Left ventricle myocardium inferior (tissue), 1 donor: ENCODE data around the gene DENND1A. TPM values are rescaled to one million over a fixed set of nuclear protein-coding genes. Genes with fewer than 3 reads are reported as not detected.

Experiments
- DNase-seq: peaks from one replicate; pipeline ENCODE4 v3.0.0-alpha.2; 2020
- H3K27ac ChIP-seq: fragments of 200-600 bp; replicated peaks from 2 replicates; pipeline ENCODE4 v1.8.0; 2021
- H3K27me3 ChIP-seq: fragments of 200-600 bp; 2 replicates; pipeline ENCODE4 v1.8.0; 2021; ENCODE audit warnings: low read depth
- H3K36me3 ChIP-seq: fragments of 200-600 bp; 2 replicates; pipeline ENCODE4 v1.8.0; 2021
- H3K4me1 ChIP-seq: fragments of 200-600 bp; 2 replicates; pipeline ENCODE4 v1.8.0; 2021
- H3K4me3 ChIP-seq: fragments of 200-600 bp; 2 replicates; pipeline ENCODE4 v1.8.0; 2021; ENCODE audit warnings: mild to moderate bottlenecking, moderate library complexity
- H3K9me3 ChIP-seq: fragments of 200-600 bp; replicated peaks from 2 replicates; pipeline ENCODE4 v1.8.0; 2021
- CTCF ChIP-seq: fragments of 200-600 bp; IDR thresholded peaks from 2 replicates; pipeline ENCODE4 v1.8.0; 2021; ENCODE audit warnings: antibody characterized with exemption, mild to moderate bottlenecking, borderline replicate concordance
- intact Hi-C: fragments of 100-400 bp; cut with micrococcal nuclease; formaldehyde crosslinking; loops from one replicate; pipeline ENCODE4 v1.11.0; 2022
- total RNA-seq: library from RNA; stranded (reverse); fragmentation: NEBNext Ultra II Directional; extraction: Animal tissue kit (Norgen Biotek cat#: 25700); gene quantifications from one replicate; pipeline ENCODE4 v1.2.1, GENCODE V29; 2021
- donor health status: DM: no; HTN: yes; CAD: no; lungs with severe emphysema.

The DENND1A gene
- total RNA-seq, 1 donor from 2014 or later = 12.2 TPM

GRCh38 chr9:123524866-123525265, 405.1 kb downstream of the DENND1A start:
- TF ChIP-seq CTCF = no peak
- intact Hi-C loops = no loop called here

GRCh38 chr9:123523845-123524244, 406.1 kb downstream of the DENND1A start:
- Histone ChIP-seq H3K9me3 (no peaks in the 10 kb centered on the region), H3K4me3 (no peak overlapping the region), H3K36me3 (no peaks in the 10 kb centered on the region), H3K27me3 (no peaks in the 10 kb centered on the region), H3K4me1 (no peaks in the 10 kb centered on the region), H3K27ac (no peak overlapping the region)
- DNase-seq = no peak
- intact Hi-C loops = no loop called here
- no peak for TF ChIP-seq CTCF

More at GRCh38 chr9:123524866-123525265, 405.1 kb downstream of the DENND1A start:
- Histone ChIP-seq H3K4me3 (no peak overlapping the region), H3K27ac (no peak overlapping the region), H3K9me3 (peaks cover 3% of the 10 kb centered on the region), H3K36me3 (no peaks in the 10 kb centered on the region), H3K4me1 (no peaks in the 10 kb centered on the region), H3K27me3 (no peaks in the 10 kb centered on the region)
- no peak for DNase-seq

GRCh38 chr9:123523001-123523400, 406.9 kb downstream of the DENND1A start:
- no peaks in the 10 kb centered on the region for H3K4me1 ChIP-seq
- no peaks in the 10 kb centered on the region for H3K36me3 ChIP-seq
- no peaks in the 10 kb centered on the region for H3K9me3 ChIP-seq
- intact Hi-C loops = no loop called here
- H3K4me3 ChIP-seq = no peak overlapping the region
- no peak for DNase-seq
- TF ChIP-seq CTCF = no peak
- H3K27me3 ChIP-seq = no peaks in the 10 kb centered on the region
- no peak overlapping the region for H3K27ac ChIP-seq

GRCh38 chr9:123522251-123522650, 407.7 kb downstream of the DENND1A start:
- no peak for TF ChIP-seq CTCF
- Histone ChIP-seq H3K9me3 (no peaks in the 10 kb centered on the region), H3K36me3 (no peaks in the 10 kb centered on the region), H3K27ac (no peak overlapping the region), H3K4me3 (no peak overlapping the region), H3K27me3 (no peaks in the 10 kb centered on the region), H3K4me1 (no peaks in the 10 kb centered on the region)
- intact Hi-C loops = no loop called here
- DNase-seq = no peak

GRCh38 chr9:123518338-123518737, 411.6 kb downstream of the DENND1A start:
- Histone ChIP-seq H3K4me3 (no peak overlapping the region), H3K36me3 (peaks cover under 1% of the 10 kb centered on the region), H3K4me1 (no peaks in the 10 kb centered on the region), H3K27me3 (no peaks in the 10 kb centered on the region), H3K27ac (no peak overlapping the region), H3K9me3 (no peaks in the 10 kb centered on the region)
- no peak for DNase-seq
- intact Hi-C loops = no loop called here
- TF ChIP-seq CTCF = no peak

- Histone ChIP-seq H3K9me3 (no peaks in the 10 kb centered on the region), H3K4me3 (no peak overlapping the region), H3K4me1 (no peaks in the 10 kb centered on the region), H3K27ac (no peak overlapping the region), H3K36me3 (peaks cover 6% of the 10 kb centered on the region), H3K27me3 (no peaks in the 10 kb centered on the region)
- intact Hi-C loops = no loop called here
- DNase-seq = no peak
- no peak for TF ChIP-seq CTCF
These were observed 412.4 kb downstream of the DENND1A start for GRCh38 chr9:123517512-123517911.
